ENCODE data around the gene RPL13A.

The RPL13A gene

DNA sequence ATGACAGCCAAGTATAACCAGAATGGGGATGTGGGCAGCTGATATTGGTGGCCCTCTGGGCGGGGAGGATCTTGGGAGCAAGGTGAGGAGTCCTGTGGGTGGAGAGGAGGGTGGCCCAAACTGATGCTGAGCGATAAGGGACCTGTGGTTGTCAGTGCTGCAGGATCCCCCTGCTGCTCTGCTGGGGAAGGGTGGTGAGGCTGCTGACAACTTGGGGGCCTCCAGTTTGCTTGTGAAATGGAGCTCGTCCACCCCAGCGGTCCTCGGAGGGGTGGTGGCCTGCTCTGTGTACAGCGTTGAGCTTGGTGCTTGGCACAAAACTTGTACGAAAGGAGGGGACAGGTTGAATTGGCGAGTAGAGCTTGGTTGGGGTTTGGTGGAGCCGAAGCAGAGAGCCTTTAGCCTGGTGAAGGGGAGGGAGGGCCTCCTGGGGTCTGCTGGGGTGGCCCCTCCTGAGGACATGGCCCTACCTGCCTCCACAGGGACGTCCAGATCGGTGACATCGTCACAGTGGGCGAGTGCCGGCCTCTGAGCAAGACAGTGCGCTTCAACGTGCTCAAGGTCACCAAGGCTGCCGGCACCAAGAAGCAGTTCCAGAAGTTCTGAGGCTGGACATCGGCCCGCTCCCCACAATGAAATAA is 11.7 kb downstream of the RPL13A start:
- peak overlapping the region; percentile 86 for H3K4me3 ChIP-seq (ENCODE audit: insufficient read length, low read depth)
- H3K9me3 ChIP-seq (ENCODE audit: insufficient read depth, low read length), result no peaks in the 10 kb centered on the region
- no peak for DNase-seq (ENCODE audit: low read depth, low spot score)
- H3K27me3 ChIP-seq (ENCODE audit: insufficient read depth, insufficient read length), result no peaks in the 10 kb centered on the region
- TF ChIP-seq YY1 (IDR thresholded peaks at IDR 0.05; ENCODE audit: insufficient read depth, insufficient read length) (no peak), ZNF274 (IDR thresholded peaks at IDR 0.05; ENCODE audit: low read depth, low read length) (no peak), SUZ12 (IDR thresholded peaks at IDR 0.05; ENCODE audit: extremely low read depth, insufficient read depth, insufficient read length) (no peak)
- H3K4me1 ChIP-seq (ENCODE audit: insufficient read depth, insufficient read length), result peaks cover 4% of the 10 kb centered on the region
- H3K9ac ChIP-seq (ENCODE audit: insufficient read length, low read depth), result peak overlapping the region; percentile 32
- H3K36me3 ChIP-seq (ENCODE audit: insufficient read depth, insufficient read length, low read length), result peaks cover 39% of the 10 kb centered on the region

DNA sequence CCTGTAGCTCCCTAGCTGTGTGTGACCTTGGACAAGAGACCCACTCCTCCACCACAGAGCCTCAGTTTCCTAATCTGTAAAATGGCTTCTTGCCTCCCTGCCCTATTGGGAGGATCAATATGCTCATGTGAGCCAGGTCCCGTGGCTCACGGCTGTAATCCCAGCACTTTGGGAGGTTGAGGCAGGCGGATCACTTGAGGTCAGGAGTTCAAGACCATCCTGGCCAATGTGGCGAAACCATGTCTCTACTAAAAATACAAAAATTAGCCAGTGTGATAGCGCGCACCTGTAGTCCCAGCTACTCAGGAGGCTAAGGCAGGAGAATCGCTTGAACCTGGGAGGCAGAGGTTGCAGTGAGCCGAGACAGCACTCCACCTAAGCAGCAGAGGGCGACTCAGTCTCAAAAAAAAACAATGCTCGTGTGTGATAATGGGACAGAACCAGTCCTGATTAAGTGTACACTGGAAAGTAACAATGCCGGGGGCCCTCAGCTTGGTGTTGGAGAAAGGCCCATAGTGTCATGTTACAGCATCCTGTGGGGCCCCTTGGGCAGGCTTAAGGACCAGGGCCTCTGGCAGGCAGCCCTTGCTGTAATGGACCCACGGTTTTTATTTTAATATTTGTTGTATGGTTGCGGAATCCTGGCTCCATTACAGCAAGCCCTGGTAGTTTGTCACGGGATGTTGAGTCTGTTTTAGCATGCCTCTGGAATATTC is 15.6 kb downstream of the RPL13A start:
- H3K36me3 ChIP-seq (ENCODE audit: insufficient read depth, insufficient read length, low read length), result peaks cover 24% of the 10 kb centered on the region
- TF ChIP-seq ZNF274 (IDR thresholded peaks at IDR 0.05; ENCODE audit: low read depth, low read length) (no peak), YY1 (IDR thresholded peaks at IDR 0.05; ENCODE audit: insufficient read depth, insufficient read length) (no peak), SUZ12 (IDR thresholded peaks at IDR 0.05; ENCODE audit: extremely low read depth, insufficient read depth, insufficient read length) (no peak)
- DNase-seq (ENCODE audit: low read depth, low spot score), result no peak
- no peaks in the 10 kb centered on the region for H3K27me3 ChIP-seq (ENCODE audit: insufficient read depth, insufficient read length)
- no peak overlapping the region for H3K4me3 ChIP-seq (ENCODE audit: insufficient read length, low read depth)
- no peak overlapping the region for H3K9ac ChIP-seq (ENCODE audit: insufficient read length, low read depth)
- H3K4me1 ChIP-seq (ENCODE audit: insufficient read depth, insufficient read length), result peaks cover 4% of the 10 kb centered on the region
- no peaks in the 10 kb centered on the region for H3K9me3 ChIP-seq (ENCODE audit: insufficient read depth, low read length)

GRCh38 chr19:49503582-49503962 is 16.2 kb downstream of the RPL13A start:
- Histone ChIP-seq H3K27me3 (ENCODE audit: insufficient read depth, insufficient read length) (no peaks in the 10 kb centered on the region), H3K4me3 (ENCODE audit: insufficient read length, low read depth) (no peak overlapping the region), H3K4me1 (ENCODE audit: insufficient read depth, insufficient read length) (peaks cover 4% of the 10 kb centered on the region), H3K9me3 (ENCODE audit: insufficient read depth, low read length) (no peaks in the 10 kb centered on the region), H3K9ac (ENCODE audit: insufficient read length, low read depth) (no peak overlapping the region), H3K36me3 (ENCODE audit: insufficient read depth, insufficient read length, low read length) (peaks cover 19% of the 10 kb centered on the region)
- DNase-seq (ENCODE audit: low read depth, low spot score), result no peak
- no peak for TF ChIP-seq ZNF274 (IDR thresholded peaks at IDR 0.05; ENCODE audit: low read depth, low read length)

- Histone ChIP-seq H3K4me3 (ENCODE audit: insufficient read length, low read depth) (no peak overlapping the region), H3K4me1 (ENCODE audit: insufficient read depth, insufficient read length) (no peaks in the 10 kb centered on the region), H3K9ac (ENCODE audit: insufficient read length, low read depth) (peak overlapping the region; percentile 26), H3K9me3 (ENCODE audit: insufficient read depth, low read length) (no peaks in the 10 kb centered on the region), H3K27me3 (ENCODE audit: insufficient read depth, insufficient read length) (no peaks in the 10 kb centered on the region), H3K36me3 (ENCODE audit: insufficient read depth, insufficient read length, low read length) (no peaks in the 10 kb centered on the region)
- TF ChIP-seq ZNF274 (IDR thresholded peaks at IDR 0.05; ENCODE audit: low read depth, low read length), result no peak
- no peak for TF ChIP-seq SUZ12 (IDR thresholded peaks at IDR 0.05; ENCODE audit: extremely low read depth, insufficient read depth, insufficient read length)
- TF ChIP-seq YY1 (IDR thresholded peaks at IDR 0.05; ENCODE audit: insufficient read depth, insufficient read length), result no peak
- DNase-seq (ENCODE audit: low read depth, low spot score), result peak; percentile 66
These were observed 19.2 kb downstream of the RPL13A start for GRCh38 chr19:49506575-49507105.

DNA sequence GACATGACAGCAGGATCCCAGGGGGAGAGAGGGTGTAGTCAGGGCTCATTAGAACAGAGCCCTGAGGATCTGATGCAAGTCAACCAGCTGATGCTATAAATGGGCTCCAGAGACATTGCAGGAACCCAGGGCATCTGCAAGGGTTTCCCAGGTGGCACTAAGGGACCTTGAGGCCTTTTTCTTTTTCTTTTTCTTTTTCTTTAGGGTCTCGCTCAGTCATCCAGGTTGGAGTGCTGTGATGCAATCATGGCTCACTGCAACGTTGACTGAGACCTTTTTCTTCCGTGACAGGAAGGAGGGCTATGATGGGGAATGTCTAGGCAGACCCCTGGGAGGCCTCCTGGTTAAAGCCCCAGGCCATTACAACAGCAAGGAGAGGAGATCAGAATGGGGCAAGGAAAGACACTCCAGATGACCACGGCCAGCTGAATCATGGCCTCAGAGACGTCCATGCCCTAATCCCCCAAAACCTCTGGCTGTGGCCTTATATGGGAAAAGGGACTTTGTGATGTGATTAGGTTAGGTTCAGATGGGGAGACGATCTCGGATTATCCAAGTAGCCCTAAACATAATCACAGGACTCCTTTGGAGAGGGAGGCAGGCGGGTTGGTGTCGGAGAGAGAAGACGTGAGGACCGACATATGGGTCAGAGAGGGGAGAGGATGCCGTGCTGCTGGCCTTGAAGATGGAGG is 20.5 kb downstream of the RPL13A start:
- no peaks in the 10 kb centered on the region for H3K36me3 ChIP-seq (ENCODE audit: insufficient read depth, insufficient read length, low read length)
- no peaks in the 10 kb centered on the region for H3K4me1 ChIP-seq (ENCODE audit: insufficient read depth, insufficient read length)
- no peaks in the 10 kb centered on the region for H3K27me3 ChIP-seq (ENCODE audit: insufficient read depth, insufficient read length)
- no peak overlapping the region for H3K4me3 ChIP-seq (ENCODE audit: insufficient read length, low read depth)
- TF ChIP-seq SUZ12 (IDR thresholded peaks at IDR 0.05; ENCODE audit: extremely low read depth, insufficient read depth, insufficient read length) (no peak), YY1 (IDR thresholded peaks at IDR 0.05; ENCODE audit: insufficient read depth, insufficient read length) (no peak), ZNF274 (IDR thresholded peaks at IDR 0.05; ENCODE audit: low read depth, low read length) (no peak)
- no peaks in the 10 kb centered on the region for H3K9me3 ChIP-seq (ENCODE audit: insufficient read depth, low read length)
- no peak for DNase-seq (ENCODE audit: low read depth, low spot score)
- H3K9ac ChIP-seq (ENCODE audit: insufficient read length, low read depth), result no peak overlapping the region

GRCh38 chr19:49512970-49513745 is 25.8 kb downstream of the RPL13A start:
- H3K27me3 ChIP-seq (ENCODE audit: insufficient read depth, insufficient read length), result no peaks in the 10 kb centered on the region
- no peaks in the 10 kb centered on the region for H3K9me3 ChIP-seq (ENCODE audit: insufficient read depth, low read length)
- H3K9ac ChIP-seq (ENCODE audit: insufficient read length, low read depth), result peak overlapping the region; percentile 77
- H3K4me3 ChIP-seq (ENCODE audit: insufficient read length, low read depth), result peak overlapping the region; percentile 46
- no peak for TF ChIP-seq YY1 (IDR thresholded peaks at IDR 0.05; ENCODE audit: insufficient read depth, insufficient read length)
- TF ChIP-seq ZNF274 (IDR thresholded peaks at IDR 0.05; ENCODE audit: low read depth, low read length), result no peak
- TF ChIP-seq SUZ12 (IDR thresholded peaks at IDR 0.05; ENCODE audit: extremely low read depth, insufficient read depth, insufficient read length), result no peak
- peaks cover 10% of the 10 kb centered on the region for H3K4me1 ChIP-seq (ENCODE audit: insufficient read depth, insufficient read length)
- H3K36me3 ChIP-seq (ENCODE audit: insufficient read depth, insufficient read length, low read length), result no peaks in the 10 kb centered on the region
- DNase-seq (ENCODE audit: low read depth, low spot score), result no peak

Data from NT2/D1 (cell line).